ENCODE data around the gene KPNA1.

The KPNA1 gene

DNA sequence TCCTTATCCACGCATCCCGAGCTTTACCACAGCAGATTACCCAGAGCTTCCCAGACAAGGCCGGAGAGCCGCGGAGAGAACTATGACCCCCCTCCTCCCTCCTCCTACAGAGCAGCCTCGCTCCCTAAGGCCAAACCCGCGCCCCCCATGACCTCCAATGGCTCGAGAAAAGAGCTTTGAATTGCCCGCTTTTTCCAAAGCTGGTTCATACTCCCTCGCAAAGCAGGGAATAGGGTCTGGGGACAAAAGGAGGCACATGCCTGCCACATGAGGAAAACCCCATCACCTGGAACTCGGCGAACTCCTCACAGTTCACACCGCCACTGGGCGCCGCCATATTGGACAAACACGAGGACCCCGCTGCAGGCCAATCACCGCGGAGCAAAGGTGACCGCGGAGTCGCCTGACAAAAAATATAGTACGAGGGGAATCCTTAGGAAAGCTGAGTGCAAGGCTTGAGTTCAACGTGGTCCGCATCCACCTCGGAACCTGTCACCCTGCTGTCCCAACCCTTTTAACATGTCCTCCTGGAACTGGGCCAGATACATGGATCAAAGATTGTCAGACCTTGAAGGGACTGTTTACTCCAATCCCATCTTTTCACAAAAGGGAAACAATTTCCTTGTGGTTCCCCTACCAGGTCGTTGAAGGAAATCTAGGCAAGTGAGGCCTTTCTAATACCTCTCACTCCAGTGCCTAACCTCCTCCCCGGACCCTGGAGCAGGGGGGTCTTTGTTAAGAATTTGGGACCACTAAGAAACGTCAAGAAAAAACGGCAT lies 131.7 kb downstream of the KPNA1 start, which contains the start of gene MIX23:
MIX23 (minus strand) TSS at position 344 of the 779 bp plus-strand sequence; CDS start at position 337, 7 bp downstream.
- DNase-seq (ENCODE audit: low read depth) = peak; percentile 74

DNA sequence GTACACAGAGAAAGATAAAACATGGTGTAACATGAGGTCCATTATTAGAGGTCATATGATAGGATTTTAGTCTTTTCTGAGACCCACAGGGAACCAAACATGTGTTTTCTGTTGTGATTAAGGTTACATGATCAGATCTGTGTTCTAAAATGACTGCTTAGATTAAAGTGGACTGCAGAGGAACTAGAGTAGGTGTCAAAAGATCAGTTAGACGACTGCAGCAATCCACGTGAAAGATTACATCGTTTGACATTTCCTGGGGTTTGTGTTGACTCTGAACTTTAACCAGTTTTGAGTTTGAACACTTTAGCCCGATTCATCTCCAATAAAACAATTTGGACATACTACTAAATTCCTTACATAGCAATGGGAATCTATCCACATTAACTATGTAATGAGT lies 136.8 kb downstream of the KPNA1 start:
- DNase-seq (ENCODE audit: low read depth) = no peak

DNA sequence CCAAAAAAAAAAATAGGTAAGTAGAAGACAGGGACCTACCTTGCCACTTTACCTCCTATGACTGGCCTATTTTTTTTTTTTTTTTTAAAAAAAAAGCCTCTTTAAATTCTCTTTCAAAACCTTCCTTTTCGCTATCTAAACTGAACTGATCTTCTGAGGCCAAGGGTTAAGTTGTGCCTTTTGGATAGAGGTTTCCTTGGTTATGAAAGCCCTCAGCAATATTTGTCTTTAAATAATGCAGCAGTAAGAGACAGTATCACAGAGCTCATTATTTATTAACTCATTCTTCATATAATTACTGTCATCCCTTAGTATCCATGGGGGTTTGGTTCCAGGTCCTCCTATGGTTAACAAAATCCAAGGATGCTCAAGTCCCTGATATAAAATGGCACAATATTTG lies 140.7 kb downstream of the KPNA1 start:
- no peak for DNase-seq (ENCODE audit: low read depth)
